ENCODE results near the gene HOXA11. TPM values are rescaled to one million over a fixed set of nuclear protein-coding genes. Genes with fewer than 3 reads are reported as not detected.

The HOXA11 gene
- total RNA-seq, 5 donors from 2014 or later (not counting 1 experiment from before 2014, with no cell fraction given): not detected

DNA sequence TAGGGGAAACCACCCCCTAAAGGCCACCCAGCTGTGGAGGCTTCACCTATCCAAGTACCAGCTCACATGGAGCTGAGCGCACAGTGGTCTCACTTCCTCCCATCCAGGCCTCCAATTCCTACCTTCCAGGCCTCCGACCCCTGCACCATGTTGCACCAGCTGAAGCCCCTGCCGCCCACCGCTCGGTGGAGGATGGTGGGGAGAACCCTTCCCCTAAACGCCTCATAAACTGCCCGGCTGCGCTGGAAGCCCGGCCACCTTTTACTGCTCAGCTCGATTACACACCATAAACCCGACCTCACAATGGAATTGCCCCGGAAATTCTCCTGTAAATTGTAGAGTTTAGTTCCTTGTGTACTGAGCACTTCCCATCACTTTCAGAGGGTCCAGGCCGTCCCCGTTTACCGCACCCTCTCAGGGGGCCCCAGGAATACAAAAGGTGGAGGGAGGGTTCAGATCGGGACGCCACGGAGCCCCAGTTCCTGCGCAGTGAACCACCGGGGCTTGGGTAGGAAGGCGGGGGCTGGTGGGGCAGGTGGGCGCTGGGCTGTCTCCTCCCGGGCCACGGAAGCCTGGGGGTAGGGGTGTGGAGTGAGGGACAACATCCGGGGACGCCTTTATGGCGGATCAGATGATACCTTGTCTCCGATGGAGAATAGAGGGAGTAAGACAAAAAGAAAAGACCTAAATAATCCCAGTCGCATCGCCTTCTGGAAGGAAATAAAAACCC is 27.2 kb downstream of the HOXA11 start:
- WGBS (ENCODE audit: insufficient coverage): 5% methylated on average over 14 of the region's 30 CpGs
- no peak for DNase-seq

DNA sequence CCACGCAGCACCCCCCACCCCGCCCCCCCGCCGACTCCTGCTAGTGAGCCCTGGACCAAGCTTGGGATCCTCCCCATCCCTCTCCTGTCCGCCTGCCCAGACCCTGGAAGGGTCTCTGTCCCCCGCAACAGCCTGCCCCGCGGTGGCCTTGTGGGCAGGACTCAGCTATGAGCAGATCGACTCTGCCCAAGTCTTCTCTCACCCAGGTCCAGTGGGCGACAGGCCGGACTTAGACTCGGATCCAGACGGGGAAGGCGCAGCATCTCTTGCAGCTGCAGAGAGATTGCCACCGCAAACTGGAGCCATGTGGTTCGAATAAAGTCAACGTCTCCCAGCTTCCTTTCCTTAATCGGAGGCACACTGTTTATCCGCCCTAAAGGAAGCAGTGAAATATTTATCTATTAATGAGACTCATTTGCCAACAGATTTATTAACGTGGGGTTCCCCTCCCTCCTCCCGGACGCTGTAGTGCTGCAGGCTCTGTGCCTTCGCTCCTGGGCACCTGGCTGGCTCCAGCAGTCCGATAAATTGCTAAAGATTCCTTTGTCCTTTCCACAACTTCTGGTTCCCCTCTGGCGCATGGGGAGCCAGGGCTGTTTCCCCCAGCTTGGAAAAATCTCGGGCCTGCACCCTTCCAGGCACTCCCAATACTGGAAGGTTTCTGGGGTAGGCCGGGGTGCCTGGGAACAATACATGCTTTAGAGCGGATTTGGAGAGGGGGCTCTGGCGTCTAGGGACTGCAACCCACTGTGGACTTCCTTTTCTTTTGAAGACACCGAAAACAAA is 27.9 kb downstream of the HOXA11 start:
- H3K27me3 Mint-ChIP-seq: peaks cover 56 to 85% of the 10 kb centered on the region in 2 donors
- H3K4me1 Mint-ChIP-seq: peaks cover 51 to 57% (median 57%) of the 10 kb centered on the region in 3 donors
- no peaks in the 10 kb centered on the region for H3K9me3 ChIP-seq
- peaks cover 8 to 66% of the 10 kb centered on the region in 2 experiments for H3K4me1 ChIP-seq (ENCODE audit: control insufficient read depth in 1 of 2, extremely low read depth in 1 of 2, insufficient read depth in 2 of 2, low read length in 2 of 2)
- H3K36me3 ChIP-seq (ENCODE audit: control insufficient read depth in 2 of 2, extremely low read depth in 1 of 2, insufficient read depth in 1 of 2, low read length in 1 of 2): no peaks in the 10 kb centered on the region
- DNase-seq (no peak), ATAC-seq (replicated peaks in 1 of 4) (no peak)
- H3K27ac Mint-ChIP-seq: peak overlapping the region; percentile 16 to 82
- peak overlapping the region in 1 of 2 donors; percentile 19 for H3K4me3 ChIP-seq (ENCODE audit: control insufficient read depth in 1 of 2, extremely low read depth in 1 of 2, low read length in 1 of 2)
- WGBS (ENCODE audit: insufficient coverage): 10% methylated on average over 20 of the region's 30 CpGs
- H3K27me3 ChIP-seq (replicated peaks in 1 of 2; ENCODE audit: control insufficient read depth in 2 of 2, extremely low read depth in 1 of 2, insufficient read depth in 2 of 2, low read length in 1 of 2): peaks cover 2 to 97% of the 10 kb centered on the region in 2 experiments
- CTCF ChIA-PET: interaction anchor here in 1 of 2 donors (0.5 to 0.7 kb wide), 3 partner anchors 18 to 1301 kb away, joined by 3 to 5 read pairs (median 3); no protein-coding TSS in a partner anchor
- POLR2A ChIA-PET: interaction anchor here in 1 of 2 donors (0.5 to 0.8 kb wide), 2 partner anchors 14 to 644 kb away, joined by 3 to 5 read pairs; no protein-coding TSS in a partner anchor
- H3K4me3 Mint-ChIP-seq: peak overlapping the region in 1 of 3 donors; percentile 84
- no peaks in the 10 kb centered on the region for H3K36me3 Mint-ChIP-seq
- no peak overlapping the region for H3K27ac ChIP-seq (ENCODE audit: low read length)
- H3K9me3 Mint-ChIP-seq: no peaks in the 10 kb centered on the region

More for the DNA sequence above, 27.2 kb downstream of the HOXA11 start:
- H3K27ac Mint-ChIP-seq: peak overlapping the region; percentile 16 to 82
- peaks cover 2 to 91% of the 10 kb centered on the region in 2 experiments for H3K27me3 ChIP-seq (replicated peaks in 1 of 2; ENCODE audit: control insufficient read depth in 2 of 2, extremely low read depth in 1 of 2, insufficient read depth in 2 of 2, low read length in 1 of 2)
- no peak for ATAC-seq (replicated peaks in 1 of 4)
- H3K4me1 Mint-ChIP-seq: peaks cover 48 to 54% (median 53%) of the 10 kb centered on the region in 3 donors
- no peaks in the 10 kb centered on the region for H3K36me3 ChIP-seq (ENCODE audit: control insufficient read depth in 2 of 2, extremely low read depth in 1 of 2, insufficient read depth in 1 of 2, low read length in 1 of 2)
- H3K27me3 Mint-ChIP-seq: peaks cover 60 to 86% of the 10 kb centered on the region in 2 donors
- no peaks in the 10 kb centered on the region for H3K9me3 Mint-ChIP-seq
- peak overlapping the region in 2 of 3 donors; percentile 0 to 84 for H3K4me3 Mint-ChIP-seq
- H3K9me3 ChIP-seq: no peaks in the 10 kb centered on the region
- ChIA-PET POLR2A (no interaction called here), CTCF (interaction anchor here (0.5 to 1.5 kb wide), 2 partner anchors 18 to 1265 kb away, joined by 5 read pairs; no protein-coding TSS in a partner anchor)
- no peaks in the 10 kb centered on the region for H3K36me3 Mint-ChIP-seq
- no peak overlapping the region for H3K4me3 ChIP-seq (ENCODE audit: control insufficient read depth in 1 of 2, extremely low read depth in 1 of 2, low read length in 1 of 2)
- H3K4me1 ChIP-seq (ENCODE audit: control insufficient read depth in 1 of 2, extremely low read depth in 1 of 2, insufficient read depth in 2 of 2, low read length in 2 of 2): peaks cover 8 to 59% of the 10 kb centered on the region in 2 experiments
- no peak overlapping the region for H3K27ac ChIP-seq (ENCODE audit: low read length)

DNA sequence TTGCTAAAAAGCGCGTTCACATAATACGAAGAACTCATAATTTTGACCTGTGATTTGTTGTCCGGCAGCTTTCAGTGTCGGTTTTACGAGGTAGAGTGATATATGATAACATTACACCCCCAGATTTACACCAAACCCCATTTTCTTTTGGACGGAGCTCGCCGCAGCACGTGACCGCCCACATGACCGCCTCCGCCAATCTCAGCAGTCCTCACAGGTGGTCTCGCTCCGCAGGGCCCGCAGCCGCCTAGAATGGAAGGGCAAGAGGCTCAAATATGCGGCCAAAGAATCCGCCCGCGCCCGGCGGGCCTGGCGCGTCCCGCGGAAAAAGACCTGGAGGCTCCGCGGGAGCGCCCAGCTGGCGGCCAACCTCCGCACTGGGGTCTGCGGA is 28.5 kb downstream of the HOXA11 start, which contains the start of gene HOXA7:
TSS of gene HOXA7 (minus strand) at position 168 of the 391 bp plus-strand sequence. CDS start at position 38, 130 bp downstream.
- DNase-seq: no peak
- 4% methylated on average over 24 of the region's 33 CpGs for WGBS (ENCODE audit: insufficient coverage)

DNA sequence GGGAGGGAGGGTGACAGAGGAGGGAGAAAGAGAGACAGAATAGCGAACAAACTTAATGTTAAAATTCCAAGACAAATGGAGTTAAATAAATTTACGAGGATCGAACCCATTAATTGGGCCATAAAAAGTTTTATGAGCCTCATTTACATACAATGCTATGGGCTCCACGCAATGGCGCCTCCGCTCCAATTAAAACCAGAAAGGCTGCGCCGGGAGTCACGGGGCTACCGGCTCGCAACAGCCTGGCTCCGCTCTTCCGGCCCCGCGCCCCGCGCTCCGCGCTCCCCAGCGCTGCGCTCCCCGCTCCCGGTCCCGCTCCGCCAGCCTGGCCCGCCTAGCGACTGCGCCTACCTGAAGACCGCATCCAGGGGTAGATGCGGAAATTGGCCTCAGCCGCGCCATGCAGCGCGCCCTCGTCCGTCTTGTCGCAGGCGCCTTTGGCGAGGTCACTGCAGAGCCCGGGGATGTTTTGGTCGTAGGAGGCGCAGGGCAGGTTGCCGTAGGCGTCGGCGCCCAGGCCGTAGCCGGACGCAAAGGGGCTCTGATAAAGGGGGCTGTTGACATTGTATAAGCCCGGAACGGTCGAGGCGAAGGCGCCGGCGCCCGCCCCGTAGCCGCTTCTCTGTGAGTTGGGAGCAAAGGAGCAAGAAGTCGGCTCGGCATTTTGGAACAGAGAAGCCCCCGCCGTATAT is 29.1 kb downstream of the HOXA11 start:
- peaks cover 2 to 97% of the 10 kb centered on the region in 2 experiments for H3K27me3 ChIP-seq (replicated peaks in 1 of 2; ENCODE audit: control insufficient read depth in 2 of 2, extremely low read depth in 1 of 2, insufficient read depth in 2 of 2, low read length in 1 of 2)
- Mint-ChIP-seq H3K36me3 (no peaks in the 10 kb centered on the region), H3K27ac (peak overlapping the region; percentile 11 to 55), H3K9me3 (no peaks in the 10 kb centered on the region), H3K27me3 (peaks cover 65 to 88% of the 10 kb centered on the region in 2 donors), H3K4me3 (peak overlapping the region in 2 of 3 donors; percentile 21 to 84), H3K4me1 (peaks cover 59 to 69% (median 66%) of the 10 kb centered on the region in 3 donors)
- DNase-seq (peak in 1 of 35 experiments; percentile 19), ATAC-seq (replicated peaks in 1 of 4) (peak in 2 of 4 experiments; percentile 18 to 22)
- H3K27ac ChIP-seq (ENCODE audit: low read length): no peak overlapping the region
- no peaks in the 10 kb centered on the region for H3K36me3 ChIP-seq (ENCODE audit: control insufficient read depth in 2 of 2, extremely low read depth in 1 of 2, insufficient read depth in 1 of 2, low read length in 1 of 2)
- ChIA-PET CTCF (interaction anchor here in 1 of 2 donors (0.5 to 0.6 kb wide), 2 partner anchors 864 to 1066 kb away, joined by 3 to 4 read pairs; no protein-coding TSS in a partner anchor), POLR2A (interaction anchor here in 1 of 2 donors (0.6 kb wide), 2 partner anchors 483 to 1302 kb away, joined by 3 read pairs; no protein-coding TSS in a partner anchor)
- H3K4me1 ChIP-seq (ENCODE audit: control insufficient read depth in 1 of 2, extremely low read depth in 1 of 2, insufficient read depth in 2 of 2, low read length in 2 of 2): peaks cover 15 to 71% of the 10 kb centered on the region in 2 experiments
- peak overlapping the region; percentile 17 to 66 for H3K4me3 ChIP-seq (ENCODE audit: control insufficient read depth in 1 of 2, extremely low read depth in 1 of 2, low read length in 1 of 2)
- H3K9me3 ChIP-seq: no peaks in the 10 kb centered on the region
- WGBS (ENCODE audit: insufficient coverage): 3% methylated on average over 60 of the region's 63 CpGs

More for the DNA sequence above, 28.5 kb downstream of the HOXA11 start, which contains the start of gene HOXA7:
- H3K27me3 ChIP-seq (replicated peaks in 1 of 2; ENCODE audit: control insufficient read depth in 2 of 2, extremely low read depth in 1 of 2, insufficient read depth in 2 of 2, low read length in 1 of 2): peaks cover 2 to 97% of the 10 kb centered on the region in 2 experiments
- peaks cover 11 to 71% of the 10 kb centered on the region in 2 experiments for H3K4me1 ChIP-seq (ENCODE audit: control insufficient read depth in 1 of 2, extremely low read depth in 1 of 2, insufficient read depth in 2 of 2, low read length in 2 of 2)
- H3K9me3 ChIP-seq: no peaks in the 10 kb centered on the region
- H3K4me3 ChIP-seq (ENCODE audit: control insufficient read depth in 1 of 2, extremely low read depth in 1 of 2, low read length in 1 of 2): peak within 1 kb of the TSS; percentile 17 to 66
- H3K27ac ChIP-seq (ENCODE audit: low read length): no peak within 1 kb of the TSS
- H3K4me1 Mint-ChIP-seq: peaks cover 58 to 64% (median 63%) of the 10 kb centered on the region in 3 donors
- ChIA-PET POLR2A (interaction anchor here in 1 of 2 donors (0.8 kb wide), 1 partner anchor 14 kb away, joined by 5 read pairs; no protein-coding TSS in a partner anchor), CTCF (interaction anchor here in 1 of 2 donors (0.5 to 0.7 kb wide), 3 partner anchors 1012 to 1300 kb away, joined by 3 to 4 read pairs (median 3); no protein-coding TSS in a partner anchor)
- no peak for ATAC-seq (replicated peaks in 1 of 4)
- H3K4me3 Mint-ChIP-seq: peak within 1 kb of the TSS; percentile 13 to 84 (median 21)
- no peaks in the 10 kb centered on the region for H3K36me3 Mint-ChIP-seq
- peaks cover 62 to 86% of the 10 kb centered on the region in 2 donors for H3K27me3 Mint-ChIP-seq
- H3K36me3 ChIP-seq (ENCODE audit: control insufficient read depth in 2 of 2, extremely low read depth in 1 of 2, insufficient read depth in 1 of 2, low read length in 1 of 2): no peaks in the 10 kb centered on the region
- H3K9me3 Mint-ChIP-seq: no peaks in the 10 kb centered on the region
- H3K27ac Mint-ChIP-seq: peak within 1 kb of the TSS; percentile 16 to 82

DNA sequence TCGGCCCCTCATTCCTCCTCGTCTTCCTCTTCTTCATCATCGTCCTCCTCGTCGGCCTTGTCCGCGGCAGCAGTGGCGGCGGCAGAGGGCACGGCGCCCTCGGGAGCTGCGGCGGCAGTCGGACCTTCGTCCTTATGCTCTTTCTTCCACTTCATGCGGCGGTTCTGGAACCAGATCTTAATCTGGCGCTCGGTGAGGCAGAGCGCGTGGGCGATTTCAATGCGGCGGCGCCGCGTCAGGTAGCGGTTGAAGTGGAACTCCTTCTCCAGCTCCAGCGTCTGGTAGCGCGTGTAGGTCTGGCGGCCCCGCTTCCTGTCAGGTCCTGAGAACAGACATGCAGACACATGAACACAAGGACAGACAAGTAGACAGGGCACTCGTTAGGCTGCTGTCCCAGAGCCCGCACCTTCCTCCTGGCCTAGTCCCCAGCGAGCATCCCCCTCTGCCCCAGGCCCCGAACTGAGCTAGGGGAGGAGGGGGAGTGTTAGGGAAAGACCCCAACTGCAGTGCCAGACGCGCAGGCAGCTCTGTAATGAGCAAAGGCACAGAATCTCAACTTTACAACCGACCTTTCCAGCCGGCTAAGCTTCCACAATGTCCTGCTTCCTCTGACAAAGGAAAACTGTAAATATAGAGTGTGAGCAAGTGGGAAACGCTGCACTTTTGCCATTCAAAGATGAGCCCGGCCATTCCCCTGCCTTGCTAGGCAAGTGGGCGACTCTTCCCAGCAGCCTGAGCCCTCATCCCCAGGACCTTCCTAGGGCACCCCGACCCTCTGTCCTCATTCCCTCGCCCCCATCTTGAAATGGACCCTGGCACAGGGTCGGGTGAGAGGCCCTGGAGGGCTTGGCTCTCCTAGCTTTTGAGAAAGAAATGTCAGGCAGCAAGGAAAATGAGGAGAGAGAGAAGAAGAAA is 29.9 kb downstream of the HOXA11 start:
- ChIA-PET CTCF (interaction anchor here (0.6 to 1.6 kb wide), 4 partner anchors 41 to 865 kb away, joined by 3 to 4 read pairs (median 3); partner anchors contain the start of gene HOXA1 (in 1 of the 2)), POLR2A (interaction anchor here in 1 of 2 donors (0.6 kb wide), 2 partner anchors 482 to 1301 kb away, joined by 3 read pairs; no protein-coding TSS in a partner anchor)
- Histone ChIP-seq H3K27me3 (replicated peaks in 1 of 2; ENCODE audit: control insufficient read depth in 2 of 2, extremely low read depth in 1 of 2, insufficient read depth in 2 of 2, low read length in 1 of 2) (peaks cover 2 to 98% of the 10 kb centered on the region in 2 experiments), H3K36me3 (ENCODE audit: control insufficient read depth in 2 of 2, extremely low read depth in 1 of 2, insufficient read depth in 1 of 2, low read length in 1 of 2) (no peaks in the 10 kb centered on the region), H3K4me1 (ENCODE audit: control insufficient read depth in 1 of 2, extremely low read depth in 1 of 2, insufficient read depth in 2 of 2, low read length in 2 of 2) (peaks cover 15 to 71% of the 10 kb centered on the region in 2 experiments), H3K9me3 (no peaks in the 10 kb centered on the region), H3K27ac (ENCODE audit: low read length) (no peak overlapping the region), H3K4me3 (ENCODE audit: control insufficient read depth in 1 of 2, extremely low read depth in 1 of 2, low read length in 1 of 2) (peak overlapping the region in 1 of 2 donors; percentile 66)
- peak overlapping the region; percentile 35 to 84 (median 48) for H3K4me3 Mint-ChIP-seq
- peaks cover 64 to 77% (median 69%) of the 10 kb centered on the region in 3 donors for H3K4me1 Mint-ChIP-seq
- no peaks in the 10 kb centered on the region for H3K36me3 Mint-ChIP-seq
- H3K27ac Mint-ChIP-seq: peak overlapping the region in 1 of 2 donors; percentile 84
- peaks cover 71 to 92% of the 10 kb centered on the region in 2 donors for H3K27me3 Mint-ChIP-seq
- WGBS (ENCODE audit: insufficient coverage): 6% methylated on average over 33 of the region's 48 CpGs
- no peak for ATAC-seq (replicated peaks in 1 of 4)
- H3K9me3 Mint-ChIP-seq: no peaks in the 10 kb centered on the region
- DNase-seq: peak in 1 of 35 experiments; percentile 14
